Endothelial cell (in vitro differentiated cells): ENCODE data around the gene ZDHHC11B. TPM values are rescaled to one million over a fixed set of nuclear protein-coding genes. Genes with fewer than 3 reads are reported as not detected.
A peak's percentile ranks its signal among the peaks of the same experiment; 100 is the strongest.
"Not testable (repeated sequence)": the region's sequence is repeated elsewhere in the genome, so short reads cannot be mapped to it uniquely, and the experiment has no call there.

Experiments
- DNase-seq: peaks from one replicate; pipeline ENCODE4 v3.0.0; 2021; ENCODE audit warnings: low spot score
- H3K27ac Mint-ChIP-seq: one replicate; pipeline ENCODE4 v1.8.0; 2021; ENCODE audit warnings: mixed read lengths, inconsistent platforms; ENCODE audit not compliant: unreplicated experiment
- H3K27me3 Mint-ChIP-seq: one replicate; pipeline ENCODE4 v1.8.0; 2021; ENCODE audit warnings: mild to moderate bottlenecking, moderate library complexity, mixed read lengths, inconsistent platforms; ENCODE audit not compliant: unreplicated experiment
- H3K36me3 Mint-ChIP-seq: one replicate; pipeline ENCODE4 v1.8.0; 2021; ENCODE audit warnings: mild to moderate bottlenecking, low read depth, mixed read lengths, inconsistent platforms; ENCODE audit not compliant: unreplicated experiment
- H3K4me1 Mint-ChIP-seq: one replicate; pipeline ENCODE4 v1.8.0; 2021; ENCODE audit warnings: mild to moderate bottlenecking, mixed read lengths, inconsistent platforms; ENCODE audit not compliant: unreplicated experiment
- H3K4me3 Mint-ChIP-seq: one replicate; pipeline ENCODE4 v1.8.0; 2021; ENCODE audit warnings: mild to moderate bottlenecking, mixed read lengths, inconsistent platforms; ENCODE audit not compliant: unreplicated experiment
- H3K9me3 Mint-ChIP-seq: one replicate; pipeline ENCODE4 v1.8.0; 2021; ENCODE audit warnings: mixed read lengths, inconsistent platforms; ENCODE audit not compliant: unreplicated experiment
- total RNA-seq: library from RNA; stranded (reverse); fragmentation: NEBNext Ultra II Directional; extraction: Animal tissue kit (Norgen Biotek cat#: 25700); gene quantifications from one replicate; pipeline ENCODE4 v1.2.1, GENCODE V29; 2021; ENCODE audit not compliant: unreplicated experiment

ZDHHC11B gene
- total RNA-seq, 1 donor from 2014 or later: not detected

- not testable (repeated sequence) for H3K36me3 Mint-ChIP-seq, H3K4me1 Mint-ChIP-seq, H3K27ac Mint-ChIP-seq, DNase-seq, H3K9me3 Mint-ChIP-seq, H3K4me3 Mint-ChIP-seq, H3K27me3 Mint-ChIP-seq
Measured at GRCh38 chr5:708848-709517, 75.5 kb downstream of the ZDHHC11B start.

DNA sequence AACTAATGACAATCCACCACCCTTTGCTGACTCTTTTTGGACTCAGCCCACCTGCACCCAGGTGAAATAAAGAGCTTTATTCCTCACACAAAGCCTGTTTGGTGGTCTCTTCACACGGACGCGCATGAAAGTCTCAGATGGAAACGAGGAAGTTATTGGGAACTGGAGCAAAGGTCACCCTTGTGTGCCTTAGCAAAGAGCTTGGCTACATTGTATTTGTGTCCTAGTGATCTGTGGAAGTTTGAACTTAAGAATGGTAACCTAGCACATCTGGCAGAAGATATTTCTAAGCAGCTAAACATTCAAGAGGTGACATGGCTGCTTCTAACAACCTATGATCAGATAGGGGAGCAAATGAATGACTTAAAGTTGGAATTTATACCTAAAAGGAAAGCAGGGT, 76.2 kb downstream of the ZDHHC11B start:
- not testable (repeated sequence) for H3K27ac Mint-ChIP-seq

GRCh38 chr5:706127-706526, 78.4 kb downstream of the ZDHHC11B start:
- H3K27ac Mint-ChIP-seq, H3K9me3 Mint-ChIP-seq, H3K4me1 Mint-ChIP-seq, H3K36me3 Mint-ChIP-seq, DNase-seq, H3K27me3 Mint-ChIP-seq, H3K4me3 Mint-ChIP-seq: not testable (repeated sequence)

More for the DNA sequence above, 76.2 kb downstream of the ZDHHC11B start:
- not testable (repeated sequence) for H3K4me3 Mint-ChIP-seq, H3K27me3 Mint-ChIP-seq, DNase-seq, H3K4me1 Mint-ChIP-seq, H3K9me3 Mint-ChIP-seq, H3K36me3 Mint-ChIP-seq

- not testable (repeated sequence) for H3K4me3 Mint-ChIP-seq, H3K27ac Mint-ChIP-seq, H3K36me3 Mint-ChIP-seq, DNase-seq, H3K4me1 Mint-ChIP-seq, H3K9me3 Mint-ChIP-seq, H3K27me3 Mint-ChIP-seq
Measured at GRCh38 chr5:696753-697702, 87.5 kb downstream of the ZDHHC11B start.

DNA sequence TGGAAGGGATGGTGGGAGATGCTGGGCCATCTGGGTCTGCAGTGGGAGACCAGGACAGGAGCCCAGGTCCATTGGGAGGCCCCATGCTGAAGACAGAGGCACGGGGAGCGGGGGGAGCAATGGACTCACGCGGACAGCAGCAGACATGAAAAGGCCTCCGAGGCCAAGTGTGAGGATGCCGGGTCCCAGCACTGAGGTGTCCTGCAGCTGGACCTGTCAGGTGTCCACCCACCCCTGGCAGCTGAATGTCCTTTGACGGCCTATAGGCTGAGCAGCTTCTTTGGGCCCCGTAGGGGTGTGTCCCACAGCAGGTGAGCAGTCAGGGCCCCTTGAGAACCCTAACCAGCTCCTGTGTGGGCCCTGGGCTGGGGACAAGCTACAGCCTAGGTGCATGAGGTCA, 88.3 kb downstream of the ZDHHC11B start:
- H3K36me3 Mint-ChIP-seq: not testable (repeated sequence)

GRCh38 chr5:695475-695874, 89.1 kb downstream of the ZDHHC11B start:
- H3K36me3 Mint-ChIP-seq, DNase-seq, H3K4me1 Mint-ChIP-seq, H3K27ac Mint-ChIP-seq, H3K9me3 Mint-ChIP-seq, H3K4me3 Mint-ChIP-seq, H3K27me3 Mint-ChIP-seq: not testable (repeated sequence)

More for the DNA sequence above, 88.3 kb downstream of the ZDHHC11B start:
- H3K27ac Mint-ChIP-seq, H3K4me3 Mint-ChIP-seq, DNase-seq, H3K4me1 Mint-ChIP-seq, H3K27me3 Mint-ChIP-seq, H3K9me3 Mint-ChIP-seq: not testable (repeated sequence)

DNA sequence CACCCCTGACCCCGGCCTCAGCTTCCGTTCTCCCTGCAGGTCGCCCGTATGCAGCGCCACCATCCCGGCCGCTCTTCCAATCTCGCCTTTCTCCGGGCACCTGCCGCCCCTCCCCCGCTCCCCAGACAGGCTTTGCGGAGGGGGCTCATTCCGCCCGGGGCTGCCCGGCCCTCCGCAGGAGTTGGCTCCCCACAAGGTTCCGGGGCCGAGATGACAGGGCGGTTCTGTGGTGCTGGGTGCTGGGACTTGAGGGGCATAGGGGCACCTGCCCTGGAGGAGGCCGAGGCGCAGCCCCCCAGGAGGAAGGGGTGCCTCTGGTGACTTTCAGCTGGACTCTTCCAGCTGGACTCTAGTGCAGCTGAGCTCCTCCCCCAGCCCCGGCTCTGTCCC, 90.5 kb downstream of the ZDHHC11B start:
- DNase-seq, H3K27me3 Mint-ChIP-seq, H3K27ac Mint-ChIP-seq, H3K4me3 Mint-ChIP-seq, H3K4me1 Mint-ChIP-seq, H3K9me3 Mint-ChIP-seq, H3K36me3 Mint-ChIP-seq: not testable (repeated sequence)

GRCh38 chr5:693271-694041, 91.1 kb downstream of the ZDHHC11B start, which contains the start of gene TPPP:
TPPP (minus strand) TSS chr5:693352; CDS start chr5:678060, 15,292 bp downstream.
- peak; percentile 53 for DNase-seq
- H3K4me3 Mint-ChIP-seq, H3K36me3 Mint-ChIP-seq, H3K27me3 Mint-ChIP-seq, H3K4me1 Mint-ChIP-seq, H3K9me3 Mint-ChIP-seq, H3K27ac Mint-ChIP-seq: not testable (repeated sequence)

DNA sequence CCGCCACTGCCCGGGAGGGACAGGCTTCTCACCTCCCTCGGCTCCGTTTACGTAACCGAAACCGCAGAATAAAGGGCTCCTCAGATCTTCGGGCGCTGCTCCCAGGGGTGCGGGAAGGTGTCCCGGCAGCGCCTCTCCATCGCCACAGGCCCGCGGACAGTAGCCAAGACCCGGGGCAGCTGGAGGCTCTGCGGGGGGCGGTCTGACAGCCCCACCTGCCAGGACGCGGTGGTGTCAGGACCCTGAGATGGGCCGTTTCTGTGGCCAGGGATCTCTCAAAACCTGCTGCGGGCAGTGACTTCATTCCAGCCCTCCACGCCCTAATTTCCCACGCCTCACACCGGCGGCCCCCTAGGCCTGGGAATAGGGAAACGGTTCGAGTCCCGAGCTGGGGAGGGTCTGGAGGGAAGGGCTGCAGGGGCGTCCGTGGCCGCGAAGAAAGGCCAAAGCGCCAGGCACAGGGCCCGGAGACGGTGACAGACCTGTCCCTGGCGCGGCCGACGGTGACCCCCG, 91.9 kb downstream of the ZDHHC11B start:
- H3K36me3 Mint-ChIP-seq, H3K4me3 Mint-ChIP-seq, H3K4me1 Mint-ChIP-seq, H3K27ac Mint-ChIP-seq, H3K9me3 Mint-ChIP-seq, H3K27me3 Mint-ChIP-seq, DNase-seq: not testable (repeated sequence)
